Transverse colon (tissue), 3 donors: ENCODE measurements around the gene FABP3.

ENCODE experiments used
- CTCF ChIP-seq, 5 experiments: fragments of 200-600 bp in 3 of 5; fragments of 450-650 bp in 2 of 5; sonication (generic) in 3 of 5; IDR thresholded peaks; 1 replicate in 2 of 5; 2 replicates in 3 of 5; pipeline ENCODE4 v1.5.1; 2016 to 2017; ENCODE audit warnings: antibody characterized with exemption in 5 of 5, inconsistent platforms in 3 of 5, mild to moderate bottlenecking in 2 of 5, moderate library complexity in 1 of 5
- POLR2A ChIP-seq: fragments of 450-650 bp; IDR thresholded peaks from one replicate; pipeline ENCODE4 v1.6.1; 2016; ENCODE audit warnings: antibody characterized with exemption, mild to moderate bottlenecking, moderate library complexity

GRCh38 chr1:31377364-31377863 lies 4.5 kb upstream of the FABP3 start:
- TF ChIP-seq CTCF (IDR thresholded peaks at IDR 0.05) (no peak), POLR2A (no peak)
